Transverse colon (tissue), 3 donors: Measurements from ENCODE around the gene SLIT3.

ENCODE experiments used
- POLR2A ChIP-seq: fragments of 450-650 bp; IDR thresholded peaks from one replicate; pipeline ENCODE4 v1.6.1; 2016; ENCODE audit warnings: antibody characterized with exemption, mild to moderate bottlenecking, moderate library complexity
- TF ChIP-seq, protein P1 (sequence below), 5 experiments: fragments of 200-600 bp in 3 of 5; fragments of 450-650 bp in 2 of 5; sonication (generic) in 3 of 5; IDR thresholded peaks; 1 replicate in 2 of 5; 2 replicates in 3 of 5; pipeline ENCODE4 v1.5.1; 2016 to 2017; ENCODE audit warnings: antibody characterized with exemption in 5 of 5, inconsistent platforms in 3 of 5, mild to moderate bottlenecking in 2 of 5, moderate library complexity in 1 of 5

DNA sequence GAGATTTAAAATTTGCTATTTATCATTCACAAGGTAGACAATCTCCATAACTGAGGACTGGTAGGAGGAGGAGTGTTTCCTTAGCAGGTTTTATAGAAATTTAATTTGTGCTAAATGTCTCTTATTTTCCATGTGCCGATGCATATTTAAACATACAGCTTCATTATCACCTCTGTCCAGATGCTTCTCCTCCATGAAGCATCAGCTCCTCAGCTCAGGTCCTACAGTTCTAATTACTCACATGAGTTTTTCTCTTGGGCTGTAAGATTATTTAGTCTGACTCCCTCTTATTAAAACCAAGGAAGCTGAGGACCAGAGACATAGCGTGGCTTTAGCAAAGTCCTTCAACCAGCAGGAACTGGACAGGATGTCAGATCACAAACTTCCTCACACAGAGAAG, 421.6 kb downstream of the SLIT3 start:
- TF ChIP-seq, protein P1, sequence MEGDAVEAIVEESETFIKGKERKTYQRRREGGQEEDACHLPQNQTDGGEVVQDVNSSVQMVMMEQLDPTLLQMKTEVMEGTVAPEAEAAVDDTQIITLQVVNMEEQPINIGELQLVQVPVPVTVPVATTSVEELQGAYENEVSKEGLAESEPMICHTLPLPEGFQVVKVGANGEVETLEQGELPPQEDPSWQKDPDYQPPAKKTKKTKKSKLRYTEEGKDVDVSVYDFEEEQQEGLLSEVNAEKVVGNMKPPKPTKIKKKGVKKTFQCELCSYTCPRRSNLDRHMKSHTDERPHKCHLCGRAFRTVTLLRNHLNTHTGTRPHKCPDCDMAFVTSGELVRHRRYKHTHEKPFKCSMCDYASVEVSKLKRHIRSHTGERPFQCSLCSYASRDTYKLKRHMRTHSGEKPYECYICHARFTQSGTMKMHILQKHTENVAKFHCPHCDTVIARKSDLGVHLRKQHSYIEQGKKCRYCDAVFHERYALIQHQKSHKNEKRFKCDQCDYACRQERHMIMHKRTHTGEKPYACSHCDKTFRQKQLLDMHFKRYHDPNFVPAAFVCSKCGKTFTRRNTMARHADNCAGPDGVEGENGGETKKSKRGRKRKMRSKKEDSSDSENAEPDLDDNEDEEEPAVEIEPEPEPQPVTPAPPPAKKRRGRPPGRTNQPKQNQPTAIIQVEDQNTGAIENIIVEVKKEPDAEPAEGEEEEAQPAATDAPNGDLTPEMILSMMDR (IDR thresholded peaks at IDR 0.05): no peak
- no peak for TF ChIP-seq POLR2A
